Large intestine (tissue), 3 donors: ENCODE results near the gene CHIT1. TPM values are rescaled to one million over a fixed set of nuclear protein-coding genes. Genes with fewer than 3 reads are reported as not detected.

Source experiments
- DNase-seq, 2 donors: peaks; one replicate each; pipeline versions ENCODE4 v3.0.0 to v3.0.0-alpha.2; 2013
- H3K27ac ChIP-seq: one replicate; pipeline ENCODE4 v1.5.1; 2013; ENCODE audit warnings: low read length
- H3K27me3 ChIP-seq: 2 replicates; pipeline ENCODE4 v1.6.1; 2013; ENCODE audit warnings: low read length; ENCODE audit not compliant: control insufficient read depth, insufficient read depth
- H3K36me3 ChIP-seq: 2 replicates; pipeline ENCODE4 v1.6.1; 2013; ENCODE audit warnings: low read length; ENCODE audit not compliant: control insufficient read depth, insufficient read depth
- H3K4me1 ChIP-seq: one replicate; pipeline ENCODE4 v1.6.1; 2013; ENCODE audit warnings: low read length; ENCODE audit not compliant: control insufficient read depth, insufficient read depth
- H3K4me3 ChIP-seq: one replicate; pipeline ENCODE4 v1.5.1; 2013; ENCODE audit warnings: low read length
- H3K9me3 ChIP-seq: one replicate; pipeline ENCODE4 v1.6.1; 2013; ENCODE audit warnings: mild to moderate bottlenecking, low read depth, low read length, moderate library complexity; ENCODE audit not compliant: control insufficient read depth
- WGBS: methylation state at CpG from one replicate; pipeline ENCODE4 v1.1.5; 2013; ENCODE audit warnings: low lambda C conversion rate; ENCODE audit not compliant: insufficient coverage; 5-methylcytosine and 5-hydroxymethylcytosine counted together
- polyA plus RNA-seq: library from polyadenylated mRNA; unstranded; fragments of 120-200 nt; gene quantifications from one replicate; pipeline ENCODE4 v1.2.1, GENCODE V29; 2013

CHIT1 gene
- polyA plus RNA-seq, 1 donor: 0.18 TPM

DNA sequence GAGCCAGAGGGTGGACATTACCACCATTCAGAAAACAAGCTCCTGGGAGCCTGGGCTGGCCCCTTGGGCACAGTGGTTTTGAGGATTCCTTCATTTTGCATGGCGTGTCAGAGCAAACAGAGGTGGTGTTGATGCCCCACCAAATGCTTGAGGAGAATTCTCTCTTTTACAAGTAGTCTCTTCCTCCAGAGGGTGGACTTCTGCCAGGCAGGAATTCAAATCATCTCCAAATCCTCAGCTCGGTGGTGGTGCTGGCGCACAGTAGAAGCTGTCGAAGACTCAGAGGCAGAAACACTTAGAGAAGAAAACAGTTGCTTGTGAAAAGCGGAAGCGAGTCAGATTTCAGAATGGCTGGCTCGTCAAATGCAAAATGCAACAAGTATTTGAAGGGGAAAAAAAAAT, 39.5 kb downstream of the CHIT1 start:
- H3K4me1 ChIP-seq: no peaks in the 10 kb centered on the region
- DNase-seq: no peak
- H3K36me3 ChIP-seq: no peaks in the 10 kb centered on the region
- H3K4me3 ChIP-seq: no peak overlapping the region
- no peaks in the 10 kb centered on the region for H3K9me3 ChIP-seq
- H3K27me3 ChIP-seq: peaks cover 6% of the 10 kb centered on the region
- H3K27ac ChIP-seq: no peak overlapping the region
- no CpG with 5 or more reads among the region's 7 CpGs for WGBS

GRCh38 chr1:203188686-203189232, 40.7 kb downstream of the CHIT1 start:
- Histone ChIP-seq H3K36me3 (no peaks in the 10 kb centered on the region), H3K27ac (no peak overlapping the region), H3K4me3 (no peak overlapping the region), H3K27me3 (peaks cover 6% of the 10 kb centered on the region), H3K9me3 (no peaks in the 10 kb centered on the region), H3K4me1 (no peaks in the 10 kb centered on the region)
- no peak for DNase-seq
- no CpG with 5 or more reads among the region's 4 CpGs for WGBS

DNA sequence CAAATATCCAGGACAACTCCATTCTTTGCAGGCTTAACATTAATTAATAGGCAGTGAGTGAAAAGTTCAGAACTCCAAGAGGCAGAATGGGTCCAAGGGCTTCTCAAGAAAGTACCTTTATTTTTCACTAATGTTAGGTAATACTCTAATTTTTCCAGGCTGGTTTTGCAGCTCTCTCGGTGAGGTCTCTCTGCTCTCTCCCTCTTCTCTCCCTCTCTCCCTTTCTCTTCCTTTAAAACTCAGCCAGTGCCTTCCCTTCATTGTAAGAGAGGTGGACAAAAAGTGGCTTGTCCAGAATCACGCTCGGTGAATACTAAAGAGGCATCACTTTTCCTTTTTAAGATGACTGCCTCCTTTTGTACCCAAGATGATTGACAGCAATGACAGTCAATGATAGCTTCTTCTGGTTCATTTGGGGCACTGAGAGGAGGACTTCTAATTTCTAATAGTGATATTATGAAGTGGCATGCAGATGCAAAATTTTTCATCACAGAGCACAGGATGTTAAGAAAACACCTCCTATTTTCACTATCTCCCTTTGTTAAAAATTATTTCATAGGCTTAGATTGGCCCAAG, 41.7 kb downstream of the CHIT1 start:
- no peaks in the 10 kb centered on the region for H3K9me3 ChIP-seq
- H3K4me1 ChIP-seq: no peaks in the 10 kb centered on the region
- no peak for DNase-seq
- H3K4me3 ChIP-seq: no peak overlapping the region
- H3K27ac ChIP-seq: no peak overlapping the region
- no peaks in the 10 kb centered on the region for H3K36me3 ChIP-seq
- peaks cover 6% of the 10 kb centered on the region for H3K27me3 ChIP-seq
- WGBS: 75% methylated on average over 2 of the region's 3 CpGs

GRCh38 chr1:203187304-203187685, 42.2 kb downstream of the CHIT1 start:
- DNase-seq: no peak
- Histone ChIP-seq H3K27ac (no peak overlapping the region), H3K36me3 (no peaks in the 10 kb centered on the region), H3K27me3 (peaks cover 6% of the 10 kb centered on the region), H3K4me1 (no peaks in the 10 kb centered on the region), H3K9me3 (no peaks in the 10 kb centered on the region), H3K4me3 (no peak overlapping the region)
- WGBS: no CpG with 5 or more reads among the region's 7 CpGs

DNA sequence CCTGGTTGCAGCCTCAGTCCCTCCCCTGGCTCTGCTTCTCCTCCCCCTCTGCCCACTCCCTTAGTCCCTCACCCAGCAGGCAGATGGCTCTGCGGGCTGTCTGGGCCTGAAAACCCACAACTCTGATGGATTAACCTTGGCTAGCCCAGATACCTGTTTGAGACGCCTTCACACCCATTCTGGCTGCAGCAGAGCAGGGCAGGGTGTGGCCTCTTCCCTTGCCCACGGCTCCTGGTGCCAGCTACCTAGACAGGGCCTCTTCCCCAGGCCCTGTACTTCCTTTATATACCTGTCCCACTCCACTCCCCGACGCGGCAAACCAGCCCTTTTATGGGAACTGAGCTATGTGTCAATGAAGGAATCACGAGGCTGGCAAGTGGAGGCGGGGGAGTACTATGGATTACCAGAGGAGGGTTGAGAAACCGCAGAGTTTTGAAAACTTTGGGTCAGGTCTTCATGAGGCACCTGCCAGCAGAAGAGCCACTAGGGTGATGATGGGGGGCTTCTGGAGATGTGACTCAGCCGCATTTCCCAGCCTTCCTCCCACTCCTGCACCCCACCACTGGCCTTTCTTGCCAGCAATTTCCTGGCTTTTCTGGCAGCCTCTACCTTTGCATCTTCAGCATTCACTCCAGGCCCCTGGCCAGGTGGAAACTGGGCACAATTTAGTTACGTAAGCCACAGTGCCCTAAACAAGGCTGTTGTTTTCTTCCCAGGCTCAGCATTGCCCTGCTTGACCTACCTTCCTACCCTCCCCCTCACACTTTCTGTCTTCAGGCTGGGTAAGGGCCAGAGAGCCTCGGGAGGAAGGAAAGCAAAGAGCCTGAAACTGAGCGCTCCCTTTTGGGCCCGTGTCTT, 42.8 kb downstream of the CHIT1 start, which contains the start of gene CHI3L1:
Gene CHI3L1 (minus strand): TSS at position 259 of the 858 bp plus-strand sequence. CDS start 81 bp downstream, at position 178.
- Histone ChIP-seq H3K36me3 (no peaks in the 10 kb centered on the region), H3K4me1 (no peaks in the 10 kb centered on the region), H3K9me3 (no peaks in the 10 kb centered on the region), H3K27me3 (peaks cover 6% of the 10 kb centered on the region), H3K4me3 (no peak within 1 kb of the TSS), H3K27ac (no peak within 1 kb of the TSS)
- DNase-seq: no peak
- WGBS: no CpG with 5 or more reads among the region's 14 CpGs

DNA sequence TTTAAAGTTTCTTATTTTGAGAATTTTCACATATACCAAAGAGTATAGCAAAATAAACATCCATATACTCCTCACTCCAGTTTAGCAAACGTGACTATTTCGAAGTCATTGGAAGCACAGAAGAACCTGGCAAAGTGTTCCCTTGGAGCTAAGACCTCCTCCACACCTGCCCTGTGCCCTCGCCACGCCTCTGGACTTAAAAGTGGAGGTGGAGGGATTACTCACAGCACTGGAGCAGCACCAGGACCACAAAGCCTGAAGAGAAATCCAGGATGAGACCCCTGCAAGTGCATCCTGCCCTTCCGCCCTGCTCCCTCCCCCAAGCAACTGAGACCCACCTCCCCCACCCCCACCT, 43.4 kb downstream of the CHIT1 start:
- H3K36me3 ChIP-seq: no peaks in the 10 kb centered on the region
- no peaks in the 10 kb centered on the region for H3K4me1 ChIP-seq
- H3K27me3 ChIP-seq: peaks cover 6% of the 10 kb centered on the region
- H3K27ac ChIP-seq: no peak overlapping the region
- H3K4me3 ChIP-seq: no peak overlapping the region
- no peak for DNase-seq
- no CpG with 5 or more reads among the region's 5 CpGs for WGBS
- H3K9me3 ChIP-seq: no peaks in the 10 kb centered on the region

DNA sequence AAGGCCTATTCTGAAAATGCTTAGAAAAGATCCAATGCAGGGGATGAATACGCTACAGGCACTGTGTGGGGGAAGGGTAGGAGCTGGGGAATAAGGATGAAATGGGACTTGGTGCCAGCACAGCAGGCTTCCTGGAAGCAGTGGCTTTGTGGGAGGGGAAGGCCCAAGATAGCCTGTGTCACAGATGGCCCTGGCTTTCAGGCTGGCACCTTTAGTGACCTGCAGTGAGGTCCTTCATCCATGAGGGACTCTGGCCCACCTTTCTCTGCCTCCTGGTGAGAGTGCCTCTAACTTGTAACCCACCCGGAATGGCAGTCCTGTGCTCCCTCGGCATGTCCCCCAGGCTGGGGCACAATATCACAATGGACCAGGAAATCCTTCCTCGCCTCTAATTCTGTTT, 43.9 kb downstream of the CHIT1 start:
- Histone ChIP-seq H3K27ac (no peak overlapping the region), H3K27me3 (peaks cover 6% of the 10 kb centered on the region), H3K36me3 (no peaks in the 10 kb centered on the region), H3K9me3 (no peaks in the 10 kb centered on the region), H3K4me3 (no peak overlapping the region), H3K4me1 (no peaks in the 10 kb centered on the region)
- DNase-seq: no peak
- no CpG with 5 or more reads among the region's 4 CpGs for WGBS

DNA sequence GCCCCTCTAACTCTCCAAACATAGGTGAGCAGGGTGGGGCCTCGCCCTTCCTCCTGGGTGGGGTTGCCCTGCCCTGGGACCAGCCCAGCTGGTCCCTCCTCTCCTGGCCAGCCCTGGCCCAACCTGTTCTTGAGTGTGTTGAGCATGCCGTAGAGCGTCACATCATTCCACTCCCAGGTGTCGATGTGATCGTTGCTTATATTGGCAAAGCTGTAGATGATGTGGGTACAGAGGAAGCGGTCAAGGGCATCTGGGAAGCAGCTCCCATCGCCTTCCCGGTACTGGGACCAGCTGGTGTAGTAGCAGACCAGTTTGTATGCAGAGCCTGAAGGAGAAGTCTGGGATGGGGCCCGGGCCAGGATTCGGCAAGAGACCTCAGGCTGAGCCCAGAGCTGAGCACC, 44.4 kb downstream of the CHIT1 start:
- H3K36me3 ChIP-seq: no peaks in the 10 kb centered on the region
- no peak overlapping the region for H3K27ac ChIP-seq
- H3K4me3 ChIP-seq: no peak overlapping the region
- WGBS: no CpG with 5 or more reads among the region's 10 CpGs
- H3K9me3 ChIP-seq: no peaks in the 10 kb centered on the region
- peaks cover 6% of the 10 kb centered on the region for H3K27me3 ChIP-seq
- DNase-seq: no peak
- H3K4me1 ChIP-seq: no peaks in the 10 kb centered on the region

- DNase-seq: no peak
- Histone ChIP-seq H3K9me3 (no peaks in the 10 kb centered on the region), H3K4me1 (no peaks in the 10 kb centered on the region), H3K27ac (no peak overlapping the region), H3K27me3 (peaks cover under 1% of the 10 kb centered on the region), H3K4me3 (no peak overlapping the region), H3K36me3 (no peaks in the 10 kb centered on the region)
- WGBS: no CpG with 5 or more reads among the region's 4 CpGs
Observed at GRCh38 chr1:203184467-203184866, 45.0 kb downstream of the CHIT1 start.

DNA sequence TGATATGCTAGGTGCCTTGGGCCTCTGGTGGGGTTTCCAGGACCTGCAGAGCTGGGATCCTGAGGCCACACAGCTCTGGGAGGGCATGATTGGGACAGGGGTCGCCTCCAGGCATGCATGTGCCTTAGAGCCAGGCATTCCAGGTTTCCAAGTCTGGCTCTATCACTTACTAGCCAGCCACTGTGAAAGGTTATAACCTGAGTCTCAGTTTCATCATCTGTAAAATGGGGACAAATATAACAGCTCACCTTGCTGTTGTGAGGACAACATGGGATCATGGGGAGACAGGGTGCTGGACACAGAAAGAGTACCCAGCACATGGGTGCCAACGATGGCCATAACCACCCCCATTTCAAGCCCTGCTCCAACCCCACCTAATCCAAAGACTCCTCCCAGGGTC, 45.6 kb downstream of the CHIT1 start:
- no CpG with 5 or more reads among the region's 2 CpGs for WGBS
- H3K36me3 ChIP-seq: no peaks in the 10 kb centered on the region
- H3K4me1 ChIP-seq: no peaks in the 10 kb centered on the region

More for the DNA sequence above, 45.6 kb downstream of the CHIT1 start:
- Histone ChIP-seq H3K27me3 (no peaks in the 10 kb centered on the region), H3K4me3 (no peak overlapping the region), H3K27ac (no peak overlapping the region), H3K9me3 (no peaks in the 10 kb centered on the region)
- no peak for DNase-seq
